A673 (cell line): Measurements from ENCODE around the gene CTNNA3. TPM values are rescaled to one million over a fixed set of nuclear protein-coding genes. Genes with fewer than 3 reads are reported as not detected.

Experiments used
- BruUV-seq: library from RNA; stranded (reverse); fragments of 400-500 nt; replicated peaks from 2 replicates; lab custom pipeline; 2021; lab: Mats Ljungman, UMichigan
- CTCF ChIA-PET: fragments of 300-600 bp; sonication (Branson Sonifier 250); formaldehyde crosslinking; loops from one replicate; lab custom pipeline; 2022; ENCODE audit warnings: antibody characterized with exemption; lab: Charles Lee
- POLR2A ChIA-PET: fragments of 300-600 bp; sonication (Branson Sonifier 250); formaldehyde crosslinking; loops from one replicate; lab custom pipeline; 2022; ENCODE audit warnings: antibody characterized with exemption; ENCODE audit not compliant: low non-redundant PET; lab: Charles Lee
- DNase-seq: peaks from one replicate; pipeline ENCODE4 v3.0.0-alpha.2; 2015; ENCODE audit warnings: low spot score
- H3K27ac ChIP-seq: fragments of 200-600 bp; sonication (generic); 2 replicates; pipeline ENCODE4 v1.5.1; 2016; ENCODE audit warnings: mixed run types, low read depth, mild to moderate bottlenecking, mixed read lengths, antibody characterized with exemption, low read length; ENCODE audit not compliant: poor library complexity, severe bottlenecking
- H3K27me3 ChIP-seq: fragments of 200-600 bp; sonication (generic); replicated peaks from 2 replicates; pipeline ENCODE4 v1.6.1; 2017; ENCODE audit warnings: mixed run types, low read depth, mild to moderate bottlenecking, mixed read lengths, antibody characterized with exemption, low read length; ENCODE audit not compliant: insufficient read depth, poor library complexity
- H3K36me3 ChIP-seq: fragments of 200-600 bp; sonication (generic); 2 replicates; pipeline ENCODE4 v1.6.1; 2016; ENCODE audit warnings: mixed run types, mild to moderate bottlenecking, mixed read lengths, antibody characterized with exemption, low read length; ENCODE audit not compliant: insufficient read depth, poor library complexity, severe bottlenecking
- H3K4me1 ChIP-seq: fragments of 200-600 bp; sonication (generic); 2 replicates; pipeline ENCODE4 v1.6.1; 2017; ENCODE audit warnings: mixed run types, mild to moderate bottlenecking, mixed read lengths, antibody characterized with exemption, low read length; ENCODE audit not compliant: insufficient read depth, poor library complexity, severe bottlenecking
- H3K4me3 ChIP-seq: fragments of 200-600 bp; sonication (generic); 2 replicates; pipeline ENCODE4 v1.5.1; 2016; ENCODE audit warnings: low read depth, mixed run types, mild to moderate bottlenecking, mixed read lengths, low read length; ENCODE audit not compliant: poor library complexity, severe bottlenecking
- H3K9me3 ChIP-seq: fragments of 200-600 bp; sonication (generic); 2 replicates; pipeline ENCODE4 v1.6.1; 2016; ENCODE audit warnings: mixed run types, low read depth, mild to moderate bottlenecking, mixed read lengths, antibody characterized with exemption, low read length; ENCODE audit not compliant: poor library complexity, severe bottlenecking
- EZH2 ChIP-seq: fragments of 200-600 bp; sonication (generic); IDR thresholded peaks from 2 replicates; pipeline ENCODE4 v1.6.1; 2017; ENCODE audit warnings: borderline replicate concordance, low read depth, mild to moderate bottlenecking, mixed read lengths, antibody characterized with exemption, low read length; ENCODE audit not compliant: poor library complexity, severe bottlenecking
- intact Hi-C: fragments of 100-400 bp; cut with micrococcal nuclease; formaldehyde crosslinking; loops from one replicate; pipeline ENCODE4 v1.10.0; 2022; ENCODE audit not compliant: unreplicated experiment
- total RNA-seq: library from RNA; stranded (reverse); gene quantifications from 2 replicates; pipeline ENCODE4 v1.2.3, GENCODE V29; 2021
- TF ChIP-seq, protein P1 (sequence below): fragments of 300-800, 200-600 bp; sonication (generic); conservative IDR thresholded peaks from 2 replicates; pipeline ENCODE4 v1.5.1; 2017; ENCODE audit warnings: low read depth, mild to moderate bottlenecking, antibody characterized with exemption, low read length, moderate library complexity, mixed read lengths

The CTNNA3 gene
- total RNA-seq, 1 experiment from 2014 or later = not detected

DNA sequence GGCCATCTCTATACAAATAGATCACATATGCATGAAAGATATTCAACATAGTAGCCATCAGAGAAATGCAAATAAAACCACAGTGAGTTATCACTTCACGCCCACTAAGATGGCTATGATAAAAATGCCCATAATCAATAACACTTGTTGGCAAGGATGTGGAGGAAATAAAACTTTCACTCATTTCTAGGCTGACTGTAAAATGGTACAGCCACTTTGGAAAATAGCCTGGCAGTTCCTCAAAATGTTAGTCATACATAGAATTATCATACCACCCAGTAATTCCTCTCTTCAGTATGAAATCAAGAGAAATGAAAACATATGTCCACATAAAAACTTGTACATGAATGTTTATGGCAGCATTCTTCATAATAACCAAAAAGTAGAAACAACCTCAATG is 445.3 kb downstream of the CTNNA3 start:
- CTCF ChIA-PET = no interaction called here
- no peak overlapping the region for H3K27ac ChIP-seq
- no TSS peak for BruUV-seq
- H3K4me1 ChIP-seq = no peaks in the 10 kb centered on the region
- TF ChIP-seq EZH2 = no peak
- TF ChIP-seq, protein P1, sequence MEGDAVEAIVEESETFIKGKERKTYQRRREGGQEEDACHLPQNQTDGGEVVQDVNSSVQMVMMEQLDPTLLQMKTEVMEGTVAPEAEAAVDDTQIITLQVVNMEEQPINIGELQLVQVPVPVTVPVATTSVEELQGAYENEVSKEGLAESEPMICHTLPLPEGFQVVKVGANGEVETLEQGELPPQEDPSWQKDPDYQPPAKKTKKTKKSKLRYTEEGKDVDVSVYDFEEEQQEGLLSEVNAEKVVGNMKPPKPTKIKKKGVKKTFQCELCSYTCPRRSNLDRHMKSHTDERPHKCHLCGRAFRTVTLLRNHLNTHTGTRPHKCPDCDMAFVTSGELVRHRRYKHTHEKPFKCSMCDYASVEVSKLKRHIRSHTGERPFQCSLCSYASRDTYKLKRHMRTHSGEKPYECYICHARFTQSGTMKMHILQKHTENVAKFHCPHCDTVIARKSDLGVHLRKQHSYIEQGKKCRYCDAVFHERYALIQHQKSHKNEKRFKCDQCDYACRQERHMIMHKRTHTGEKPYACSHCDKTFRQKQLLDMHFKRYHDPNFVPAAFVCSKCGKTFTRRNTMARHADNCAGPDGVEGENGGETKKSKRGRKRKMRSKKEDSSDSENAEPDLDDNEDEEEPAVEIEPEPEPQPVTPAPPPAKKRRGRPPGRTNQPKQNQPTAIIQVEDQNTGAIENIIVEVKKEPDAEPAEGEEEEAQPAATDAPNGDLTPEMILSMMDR = no peak
- H3K9me3 ChIP-seq = no peaks in the 10 kb centered on the region
- H3K27me3 ChIP-seq = no peaks in the 10 kb centered on the region
- no peaks in the 10 kb centered on the region for H3K36me3 ChIP-seq
- no peak for DNase-seq
- no peak overlapping the region for H3K4me3 ChIP-seq
- POLR2A ChIA-PET = no interaction called here
- intact Hi-C loops = no loop called here

DNA sequence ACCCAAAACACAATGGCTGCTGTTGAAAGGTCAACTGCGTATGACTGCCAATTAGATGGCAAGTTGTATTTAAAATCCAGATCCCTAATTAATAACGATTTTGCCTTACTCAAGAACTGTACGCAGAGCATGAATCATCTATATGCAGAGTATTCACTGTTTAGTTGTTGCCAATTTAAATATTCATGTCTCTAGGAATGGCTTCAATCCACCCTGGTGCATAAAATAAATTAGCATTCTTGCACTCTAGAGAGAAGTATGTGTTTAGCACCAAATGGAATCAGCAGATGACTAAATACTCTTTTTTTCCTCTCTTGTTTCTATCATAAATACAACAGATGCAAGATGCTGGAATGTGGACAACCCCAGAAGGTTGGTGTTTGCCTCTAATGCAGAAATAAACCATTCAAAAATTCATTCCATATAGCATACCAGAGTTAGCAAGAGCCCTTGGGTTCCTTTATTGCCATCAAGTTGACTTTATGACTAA is 449.9 kb downstream of the CTNNA3 start:
- Histone ChIP-seq H3K4me3 (no peak overlapping the region), H3K27ac (no peak overlapping the region), H3K9me3 (no peaks in the 10 kb centered on the region), H3K27me3 (no peaks in the 10 kb centered on the region), H3K36me3 (no peaks in the 10 kb centered on the region), H3K4me1 (no peaks in the 10 kb centered on the region)
- ChIA-PET POLR2A (no interaction called here), CTCF (no interaction called here)
- intact Hi-C loops = no loop called here
- BruUV-seq = no TSS peak
- no peak for DNase-seq
- TF ChIP-seq EZH2 = no peak
- TF ChIP-seq, protein P1 = no peak

DNA sequence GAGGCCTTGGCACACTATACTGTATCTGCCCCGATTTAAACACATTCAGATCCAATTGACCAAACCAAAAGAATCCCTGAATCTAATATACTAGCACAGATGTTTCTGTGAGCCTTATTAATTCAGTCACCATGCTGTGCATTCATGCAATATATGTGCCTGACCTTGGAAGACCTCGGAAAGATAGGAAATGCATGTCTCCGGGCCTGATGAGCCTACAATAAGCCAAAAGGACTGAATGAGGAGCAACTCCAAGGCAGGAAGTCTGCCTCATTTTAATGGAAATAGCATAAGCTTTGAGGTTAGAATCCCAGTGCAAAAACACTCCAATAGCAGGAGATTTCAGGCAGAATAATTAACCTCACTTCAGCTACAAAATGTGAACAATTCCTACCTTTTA is 453.5 kb downstream of the CTNNA3 start:
- no TSS peak for BruUV-seq
- H3K9me3 ChIP-seq = no peaks in the 10 kb centered on the region
- no peaks in the 10 kb centered on the region for H3K36me3 ChIP-seq
- intact Hi-C loops = no loop called here
- no peak overlapping the region for H3K27ac ChIP-seq
- TF ChIP-seq EZH2 = no peak
- TF ChIP-seq, protein P1 = no peak
- POLR2A ChIA-PET = no interaction called here
- no peaks in the 10 kb centered on the region for H3K4me1 ChIP-seq
- CTCF ChIA-PET = no interaction called here
- no peak overlapping the region for H3K4me3 ChIP-seq
- H3K27me3 ChIP-seq = no peaks in the 10 kb centered on the region
- DNase-seq = peak; percentile 3
